GM21576 (cell line): Measurements from ENCODE around the gene VCL.
"Not testable (repeated sequence)": the region's sequence is repeated elsewhere in the genome, so short reads cannot be mapped to it uniquely, and the experiment has no call there.

Experiments
- ATAC-seq: cut with Tn5 transposase; IDR thresholded peaks from one replicate; pipeline ENCODE4 v1.9.1; 2021; ENCODE audit warnings: mild to moderate bottlenecking, moderate library complexity; ENCODE audit not compliant: unreplicated experiment

Gene VCL

DNA sequence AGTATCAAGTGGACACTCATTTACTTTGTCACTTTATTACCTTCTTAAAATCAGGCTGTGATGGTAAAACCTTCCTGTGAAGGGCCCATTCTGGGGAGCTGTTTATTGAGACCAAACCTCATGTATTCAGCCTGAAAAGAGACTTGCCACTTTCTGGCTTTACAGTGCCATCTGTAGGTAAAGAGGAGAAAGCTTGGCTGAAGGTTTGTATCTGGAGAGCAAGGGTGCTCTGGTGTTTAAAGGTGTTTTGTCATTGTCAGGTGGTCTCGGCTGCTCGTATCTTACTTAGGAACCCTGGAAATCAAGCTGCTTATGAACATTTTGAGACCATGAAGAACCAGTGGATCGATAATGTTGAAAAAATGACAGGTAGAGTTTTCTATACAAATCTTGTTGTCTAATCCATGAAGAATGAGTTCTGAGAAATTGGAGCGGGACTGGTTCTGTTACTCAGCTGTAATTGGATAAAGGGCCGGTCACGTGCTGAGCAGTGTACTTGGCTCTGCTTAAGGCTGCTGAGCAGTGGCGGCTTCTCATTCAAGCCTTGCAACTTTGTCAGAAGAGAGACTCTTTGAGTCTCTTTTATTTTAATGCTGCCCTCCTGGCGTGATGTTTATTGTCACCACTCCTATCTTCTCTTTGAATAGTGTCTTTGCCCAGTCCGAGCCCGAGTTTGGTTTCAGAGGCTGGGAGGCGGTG, 105.8 kb downstream of the VCL start:
- ATAC-seq: no peak

- ATAC-seq: no peak
Measured at GRCh38 chr10:74104480-74104879, 106.6 kb downstream of the VCL start.

DNA sequence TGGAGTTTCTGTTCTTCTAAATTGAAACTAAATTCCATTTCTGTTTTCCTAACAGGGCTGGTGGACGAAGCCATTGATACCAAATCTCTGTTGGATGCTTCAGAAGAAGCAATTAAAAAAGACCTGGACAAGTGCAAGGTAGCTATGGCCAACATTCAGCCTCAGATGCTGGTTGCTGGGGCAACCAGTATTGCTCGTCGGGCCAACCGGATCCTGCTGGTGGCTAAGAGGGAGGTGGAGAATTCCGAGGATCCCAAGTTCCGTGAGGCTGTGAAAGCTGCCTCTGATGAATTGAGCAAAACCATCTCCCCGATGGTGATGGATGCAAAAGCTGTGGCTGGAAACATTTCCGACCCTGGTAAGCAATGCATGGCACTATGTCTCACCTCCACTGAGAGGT, 107.1 kb downstream of the VCL start:
- ATAC-seq: no peak

- ATAC-seq: no peak
Measured at GRCh38 chr10:74107391-74107790, 109.5 kb downstream of the VCL start.

DNA sequence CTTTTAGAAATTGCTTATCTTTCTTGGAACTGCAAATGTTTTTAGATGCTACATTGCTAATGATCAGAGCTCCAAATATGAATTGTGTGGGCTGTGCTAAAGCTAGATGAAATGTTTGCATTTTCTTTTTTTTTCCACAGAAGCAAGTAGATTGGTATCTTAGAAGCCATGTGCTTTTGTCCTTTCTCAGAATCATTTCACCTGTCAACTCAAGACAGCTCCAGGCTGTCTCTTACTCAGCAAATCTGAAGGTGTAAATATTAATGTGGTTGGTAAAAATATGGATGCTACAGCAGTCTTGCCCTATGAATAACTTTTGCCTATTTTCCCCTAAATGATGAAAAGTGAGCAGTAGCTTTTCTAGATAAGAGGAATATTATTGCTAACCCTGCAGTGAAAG, 111.5 kb downstream of the VCL start:
- no peak for ATAC-seq

GRCh38 chr10:74110120-74110519, 112.2 kb downstream of the VCL start:
- no peak for ATAC-seq

- ATAC-seq: no peak
Measured at GRCh38 chr10:74111799-74112198, 113.9 kb downstream of the VCL start.

DNA sequence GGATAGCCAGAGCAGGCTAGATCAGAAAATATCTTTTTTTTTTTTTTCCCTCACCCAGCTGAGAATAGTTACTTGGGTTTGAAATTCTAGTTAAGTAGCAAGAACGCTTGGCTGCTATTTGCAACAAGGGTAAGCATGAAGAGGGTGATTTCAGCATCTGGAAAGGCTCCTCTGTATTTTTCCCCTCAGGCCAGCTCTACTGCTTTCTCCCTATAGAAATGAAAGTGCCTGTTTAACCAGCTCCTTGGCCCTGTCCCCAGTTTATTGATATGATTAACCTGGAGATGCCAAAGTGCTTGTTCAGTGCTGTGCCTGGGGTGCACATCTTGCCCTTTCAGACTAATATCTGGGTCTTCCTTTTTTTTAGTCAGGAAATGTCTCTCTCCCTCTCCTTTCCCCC, 115.6 kb downstream of the VCL start:
- ATAC-seq: no peak

- no peak for ATAC-seq
Measured at GRCh38 chr10:74114041-74114448, 116.1 kb downstream of the VCL start.

- no peak for ATAC-seq
Measured at GRCh38 chr10:74117738-74118137, 119.8 kb downstream of the VCL start.

DNA sequence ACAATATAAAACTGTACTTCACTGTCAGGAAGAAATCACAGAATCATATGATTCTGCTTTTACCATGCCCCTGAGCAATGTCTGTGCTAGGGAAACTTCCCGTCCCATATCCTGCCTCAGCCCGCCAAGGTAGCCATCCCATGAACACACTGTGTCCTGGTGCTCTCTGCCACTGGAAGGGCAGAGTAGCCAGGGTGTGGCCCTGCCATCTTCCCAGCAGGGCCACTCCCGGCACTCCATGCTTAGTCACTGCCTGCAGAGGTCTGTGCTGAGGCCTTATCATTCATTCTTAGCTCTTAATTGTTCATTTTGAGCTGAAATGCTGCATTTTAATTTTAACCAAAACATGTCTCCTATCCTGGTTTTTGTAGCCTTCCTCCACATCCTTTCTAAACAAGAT, 120.9 kb downstream of the VCL start:
- no peak for ATAC-seq

- no peak for ATAC-seq
Measured at GRCh38 chr10:74120911-74121310, 123.0 kb downstream of the VCL start.

DNA sequence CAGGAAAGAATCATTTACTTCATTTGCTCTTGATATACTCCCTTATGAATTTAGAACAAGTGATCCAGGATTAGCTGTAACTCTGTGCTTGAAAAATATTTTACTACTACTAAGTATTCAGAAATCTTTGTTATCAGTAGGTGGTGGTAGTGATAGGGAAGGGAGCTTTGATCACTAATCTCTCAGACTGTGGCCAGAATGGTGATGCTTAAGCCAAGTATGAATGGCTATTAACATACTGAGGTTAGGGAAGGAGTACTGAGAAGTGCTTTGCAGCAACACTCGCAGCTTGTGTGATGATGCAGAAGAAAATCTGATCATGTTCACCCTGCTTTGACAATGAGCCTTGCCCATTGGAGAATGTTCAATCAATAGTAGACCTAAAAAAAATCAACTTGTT, 123.5 kb downstream of the VCL start:
- no peak for ATAC-seq

DNA sequence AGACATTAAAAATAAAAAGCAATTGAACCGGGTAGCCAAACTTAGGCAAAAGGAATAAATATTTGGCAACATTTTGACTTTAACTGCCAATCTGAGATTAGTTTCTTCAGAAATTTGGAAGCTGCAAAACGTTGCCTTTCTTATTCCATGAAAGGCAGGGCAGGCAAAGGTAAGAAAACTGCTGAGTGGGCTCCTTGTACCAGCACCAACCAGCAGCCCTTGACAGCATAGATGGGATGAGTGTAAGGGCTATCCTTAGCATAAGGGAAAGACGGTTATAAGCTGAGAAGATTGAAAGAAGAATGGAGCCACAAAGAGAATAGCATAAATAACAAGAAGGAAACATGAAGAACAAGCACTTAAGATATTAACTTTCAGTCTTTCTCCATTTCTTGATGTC, 124.1 kb downstream of the VCL start:
- no peak for ATAC-seq

DNA sequence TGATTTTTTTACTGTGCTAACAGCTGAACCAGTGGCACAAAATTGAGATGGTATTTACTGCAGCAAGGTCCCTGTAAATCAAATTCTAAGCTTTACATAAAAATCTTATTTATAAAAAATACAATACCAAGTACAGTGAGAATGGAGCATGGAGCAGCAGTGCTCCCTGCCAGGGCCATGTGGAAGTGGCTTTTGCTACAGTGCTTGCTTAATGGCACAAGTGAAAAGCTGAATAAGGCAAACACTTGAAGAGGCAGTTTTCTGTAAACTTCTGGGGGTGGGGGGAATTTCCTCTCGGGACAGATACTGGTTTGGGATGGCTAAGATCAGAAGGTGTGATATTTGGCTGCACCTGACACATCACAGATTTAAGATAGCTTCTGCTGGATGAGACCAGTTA, 125.2 kb downstream of the VCL start:
- ATAC-seq: no peak

GRCh38 chr10:74133923-74134820, 136.3 kb downstream of the VCL start:
- no peak for ATAC-seq

DNA sequence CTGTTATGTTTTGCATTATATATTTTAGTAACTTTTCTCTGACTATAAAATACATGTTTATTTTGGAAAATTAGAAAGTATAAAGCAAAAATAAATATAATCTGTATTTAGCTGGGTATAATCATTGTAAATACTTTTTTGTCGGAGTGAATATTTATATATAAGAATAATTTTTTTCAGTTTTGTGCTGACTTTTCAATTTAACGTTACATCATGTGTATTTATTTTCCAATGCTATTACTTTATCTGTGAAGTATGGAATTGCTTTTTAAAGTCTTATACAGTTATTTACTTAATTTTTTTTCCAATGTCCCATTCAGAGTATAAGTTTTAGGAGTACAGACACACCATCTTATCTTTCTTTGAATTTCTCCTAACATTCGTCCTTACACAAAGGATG, 137.5 kb downstream of the VCL start:
- ATAC-seq: no peak

DNA sequence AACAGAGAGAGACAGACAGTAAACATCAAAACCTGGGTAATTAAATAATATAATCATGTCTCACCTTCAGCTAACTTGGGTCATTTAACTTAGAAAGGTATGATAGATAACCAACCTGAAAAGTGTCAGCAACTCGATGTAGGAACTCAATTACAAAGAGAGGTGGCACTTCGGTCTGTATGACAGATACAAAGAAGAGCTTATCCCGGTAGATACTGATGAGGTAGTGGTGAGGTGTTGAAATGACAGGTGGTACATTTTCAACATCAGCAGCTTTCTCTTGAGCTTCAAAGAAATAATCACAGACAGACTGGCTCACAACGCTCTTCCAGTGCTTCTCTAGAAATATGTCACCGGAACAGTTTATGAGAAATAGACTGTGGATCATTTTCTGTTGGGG, 140.1 kb downstream of the VCL start:
- ATAC-seq: no peak

- not testable (repeated sequence) for ATAC-seq
Measured at GRCh38 chr10:74138596-74138995, 140.7 kb downstream of the VCL start.

DNA sequence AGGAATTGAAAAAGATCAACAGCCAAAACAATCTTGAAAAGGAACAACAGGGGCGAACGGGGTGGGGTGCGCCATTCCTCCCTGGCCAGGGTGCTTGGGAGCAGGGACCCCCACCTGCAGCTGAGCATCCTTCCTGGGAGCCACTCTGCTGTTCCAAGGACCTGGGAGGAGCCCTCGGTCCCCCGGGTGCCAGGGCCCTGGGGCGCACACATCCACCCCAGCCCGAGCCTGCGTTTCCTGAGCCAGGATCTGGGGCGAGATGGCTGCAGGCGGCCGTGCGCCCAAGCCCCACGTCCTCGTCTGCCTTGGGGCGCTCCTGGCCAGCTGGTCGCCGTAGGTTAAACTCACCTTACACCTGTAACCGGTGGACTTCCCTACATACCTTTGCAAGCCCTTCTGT, 142.1 kb downstream of the VCL start:
- no peak for ATAC-seq

DNA sequence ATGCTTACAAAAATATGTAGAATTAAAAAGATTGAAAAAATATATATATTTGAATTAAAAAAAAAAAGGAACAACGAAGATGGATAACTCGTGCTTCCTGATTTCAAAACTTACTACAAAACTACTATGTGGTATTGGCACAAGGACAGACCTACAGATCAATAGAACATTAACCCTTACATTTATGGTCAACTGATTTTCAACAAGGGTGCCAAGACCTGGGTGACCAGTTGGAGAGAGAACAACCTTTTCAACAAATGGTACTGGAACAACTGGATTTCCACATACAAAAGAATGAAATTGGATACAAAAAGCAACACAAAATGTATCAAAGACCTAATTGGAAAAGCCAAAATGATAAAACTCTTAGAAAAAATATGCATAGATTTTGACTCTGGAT, 142.6 kb downstream of the VCL start:
- ATAC-seq: no peak

GRCh38 chr10:74145133-74145532, 147.2 kb downstream of the VCL start:
- no peak for ATAC-seq
